Neutrophil (primary cell): Measurements from ENCODE around the gene GPR32.

Experiments used
- H3K27ac ChIP-seq: fragments of 200-600 bp; sonication (generic); 2 replicates; pipeline ENCODE4 v1.5.1; 2016; ENCODE audit warnings: mild to moderate bottlenecking, moderate library complexity
- H3K27me3 ChIP-seq: fragments of 200-600 bp; sonication (generic); 2 replicates; pipeline ENCODE4 v1.6.0; 2016; ENCODE audit warnings: mild to moderate bottlenecking
- H3K36me3 ChIP-seq: fragments of 200-600 bp; sonication (generic); 2 replicates; pipeline ENCODE4 v1.5.1; 2017
- H3K4me1 ChIP-seq, 2 experiments: fragments of 200-600 bp in 1 of 2; sonication (generic) in 1 of 2; 1 replicate in 1 of 2; 2 replicates in 1 of 2; pipeline versions ENCODE4 v1.5.1 to v1.6.1; 2013 to 2016; ENCODE audit warnings: low read depth in 1 of 2, low read length in 1 of 2, mild to moderate bottlenecking in 1 of 2, moderate library complexity in 1 of 2; ENCODE audit not compliant: control insufficient read depth in 1 of 2, insufficient read depth in 1 of 2
- H3K4me3 ChIP-seq, 2 experiments: fragments of 200-600 bp in 1 of 2; sonication (generic) in 1 of 2; 1 replicate in 1 of 2; 2 replicates in 1 of 2; pipeline ENCODE4 v1.5.1; 2013 to 2016; ENCODE audit warnings: low read depth in 1 of 2, low read length in 1 of 2, mild to moderate bottlenecking in 1 of 2, moderate library complexity in 1 of 2
- H3K9me3 ChIP-seq: fragments of 200-600 bp; sonication (generic); 2 replicates; pipeline ENCODE4 v1.5.1; 2016
- CTCF ChIP-seq: fragments of 200-600 bp; sonication (generic); IDR thresholded peaks from 2 replicates; pipeline ENCODE4 v1.5.1; 2016; ENCODE audit warnings: antibody characterized with exemption

GPR32 gene

DNA sequence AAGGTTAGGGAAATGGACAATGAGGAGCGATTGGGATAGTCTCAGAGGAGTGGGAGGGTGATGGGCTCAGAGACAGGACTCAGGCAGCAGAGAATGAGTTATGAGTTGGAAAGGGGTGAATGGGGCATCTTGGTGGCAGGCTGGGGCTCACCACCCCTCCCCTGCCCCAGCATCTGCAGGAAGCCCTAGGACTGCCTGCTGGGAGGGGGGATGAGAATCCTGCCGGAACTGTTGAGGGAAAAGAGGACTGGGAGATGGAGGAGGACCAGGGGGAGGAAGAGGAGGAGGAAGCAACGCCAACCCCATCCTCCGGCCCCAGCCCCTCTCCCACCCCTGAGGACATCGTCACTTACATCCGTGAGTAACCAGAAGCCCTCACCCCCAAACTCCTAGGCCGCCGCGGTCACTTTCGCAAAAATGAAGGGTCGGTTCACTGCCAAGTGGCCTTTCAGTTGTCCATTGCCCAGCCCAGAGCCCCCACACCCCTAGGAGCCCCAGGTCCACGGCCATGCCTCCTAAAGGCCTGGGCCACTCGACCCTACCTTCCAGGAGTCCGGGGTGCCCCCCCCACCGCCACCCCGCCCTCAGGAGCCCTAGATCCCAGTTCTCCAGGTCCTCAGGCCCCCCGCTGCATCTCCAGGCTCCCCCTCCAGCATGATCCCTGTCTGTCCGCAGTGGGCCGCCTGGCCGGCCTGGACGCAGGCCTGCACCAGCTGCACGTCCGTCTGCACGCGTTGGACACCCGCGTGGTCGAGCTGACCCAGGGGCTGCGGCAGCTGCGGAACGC lies 46.3 kb upstream of the GPR32 start:
- Histone ChIP-seq H3K4me3 (peak overlapping the region; percentile 57 to 71), H3K27ac (peak overlapping the region; percentile 45), H3K9me3 (no peaks in the 10 kb centered on the region), H3K36me3 (no peaks in the 10 kb centered on the region), H3K4me1 (peaks cover 36 to 39% of the 10 kb centered on the region in 2 experiments), H3K27me3 (peaks cover 88% of the 10 kb centered on the region)
- peak; percentile 54 for TF ChIP-seq CTCF

DNA sequence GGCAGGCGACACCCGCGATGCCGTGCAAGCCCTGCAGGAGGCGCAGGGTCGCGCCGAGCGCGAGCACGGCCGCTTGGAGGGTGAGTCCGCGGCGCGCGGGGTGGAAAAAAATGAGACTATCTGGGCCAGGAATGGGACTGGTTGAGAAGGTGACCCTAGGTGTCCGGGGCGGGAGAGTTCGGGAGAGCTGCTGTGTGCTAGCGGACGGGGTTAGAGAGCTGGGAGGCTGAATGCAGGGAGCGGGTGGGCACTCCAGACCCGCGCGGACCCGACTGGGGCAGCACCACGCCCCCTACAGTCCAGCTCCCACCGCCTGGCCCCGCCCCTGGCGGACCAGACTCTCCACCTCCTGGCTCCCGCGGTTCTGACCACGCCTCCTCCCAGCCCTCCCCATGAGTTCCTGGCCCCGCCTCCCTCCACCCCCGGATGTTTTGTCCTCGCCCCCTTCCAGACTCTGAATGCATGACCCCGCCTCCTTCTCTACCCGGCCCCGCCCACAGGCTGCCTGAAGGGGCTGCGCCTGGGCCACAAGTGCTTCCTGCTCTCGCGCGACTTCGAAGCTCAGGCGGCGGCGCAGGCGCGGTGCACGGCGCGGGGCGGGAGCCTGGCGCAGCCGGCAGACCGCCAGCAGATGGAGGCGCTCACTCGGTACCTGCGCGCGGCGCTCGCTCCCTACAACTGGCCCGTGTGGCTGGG lies 45.6 kb upstream of the GPR32 start:
- no peaks in the 10 kb centered on the region for H3K9me3 ChIP-seq
- peaks cover 86% of the 10 kb centered on the region for H3K27me3 ChIP-seq
- peak; percentile 58 for TF ChIP-seq CTCF
- H3K4me3 ChIP-seq = peak overlapping the region; percentile 57 to 71
- H3K4me1 ChIP-seq = peaks cover 35 to 36% of the 10 kb centered on the region in 2 experiments
- H3K27ac ChIP-seq = peak overlapping the region; percentile 61
- no peaks in the 10 kb centered on the region for H3K36me3 ChIP-seq

GRCh38 chr19:50725218-50725910 lies 44.9 kb upstream of the GPR32 start:
- peaks cover 79% of the 10 kb centered on the region for H3K27me3 ChIP-seq
- H3K9me3 ChIP-seq = no peaks in the 10 kb centered on the region
- peaks cover 35 to 36% of the 10 kb centered on the region in 2 experiments for H3K4me1 ChIP-seq
- H3K36me3 ChIP-seq = no peaks in the 10 kb centered on the region
- no peak for TF ChIP-seq CTCF
- peak overlapping the region; percentile 61 for H3K27ac ChIP-seq
- H3K4me3 ChIP-seq = peak overlapping the region; percentile 57 to 71

- peaks cover 74% of the 10 kb centered on the region for H3K27me3 ChIP-seq
- no peaks in the 10 kb centered on the region for H3K9me3 ChIP-seq
- H3K27ac ChIP-seq = no peak overlapping the region
- H3K4me3 ChIP-seq = peak overlapping the region; percentile 57 to 71
- no peaks in the 10 kb centered on the region for H3K36me3 ChIP-seq
- peaks cover 35 to 36% of the 10 kb centered on the region in 2 experiments for H3K4me1 ChIP-seq
- TF ChIP-seq CTCF = no peak
These were observed 44.4 kb upstream of the GPR32 start for GRCh38 chr19:50725911-50726230.

DNA sequence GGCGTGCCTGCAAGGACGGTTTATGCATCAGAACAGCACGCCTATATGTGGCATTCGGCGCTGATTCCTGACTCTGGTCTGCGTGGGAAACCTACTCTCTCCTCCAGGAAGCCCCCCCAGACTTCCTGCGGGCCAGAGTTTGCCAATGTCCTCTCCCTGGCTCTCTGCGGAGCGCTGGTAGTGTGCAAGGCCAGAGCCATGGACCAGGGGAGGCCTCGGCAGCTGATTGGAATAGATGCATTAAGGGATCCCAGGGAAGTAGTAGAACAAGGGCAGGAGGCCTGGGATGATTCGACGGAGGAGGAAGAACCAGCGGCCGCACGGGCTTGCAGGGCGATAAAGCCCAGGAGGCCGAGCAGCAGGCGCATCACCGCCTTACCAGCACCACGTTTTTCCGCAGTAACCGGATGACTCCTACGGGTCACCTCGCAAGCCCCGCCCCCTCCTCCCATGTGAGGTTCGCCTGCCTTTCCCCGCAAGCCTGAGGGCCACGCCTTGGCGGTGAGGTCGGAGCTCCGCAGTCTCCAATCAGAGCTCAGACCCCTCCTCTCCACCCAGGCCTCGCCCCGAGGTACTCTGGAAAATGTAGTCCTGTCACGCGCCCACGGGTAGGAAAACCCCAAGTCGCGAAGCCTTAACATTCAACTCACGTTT lies 42.1 kb upstream of the GPR32 start:
- H3K9me3 ChIP-seq = no peaks in the 10 kb centered on the region
- no peak overlapping the region for H3K27ac ChIP-seq

More for the DNA sequence above, 42.1 kb upstream of the GPR32 start:
- Histone ChIP-seq H3K4me1 (peaks cover 31 to 34% of the 10 kb centered on the region in 2 experiments), H3K4me3 (no peak overlapping the region), H3K27me3 (peaks cover 59% of the 10 kb centered on the region), H3K36me3 (no peaks in the 10 kb centered on the region)
- no peak for TF ChIP-seq CTCF
